Panc1 (cell line): ENCODE results near the gene ORM2. TPM values are rescaled to one million over a fixed set of nuclear protein-coding genes. Genes with fewer than 3 reads are reported as not detected.
A peak's percentile ranks its signal among the peaks of the same experiment; 100 is the strongest.

ENCODE experiments used
- ATAC-seq: fragments of 200-7000 bp; cut with Tn5 transposase; 2 replicates; pipeline ENCODE4 v1.9.1; 2020; ENCODE audit warnings: mild to moderate bottlenecking, moderate library complexity
- BruUV-seq: library from RNA; stranded (reverse); fragments of 400-500 nt; replicated peaks from 2 replicates; lab custom pipeline; 2021; lab: Mats Ljungman, UMichigan
- CTCF ChIA-PET: fragments of 300-600 bp; sonication (Branson Sonifier 250); formaldehyde crosslinking; loops from one replicate; lab custom pipeline; 2022; ENCODE audit warnings: antibody characterized with exemption; lab: Charles Lee
- POLR2A ChIA-PET: fragments of 300-600 bp; sonication (Branson Sonifier 250); formaldehyde crosslinking; loops from one replicate; lab custom pipeline; 2022; ENCODE audit warnings: antibody characterized with exemption; lab: Charles Lee
- DNase-seq: peaks from one replicate; pipeline ENCODE4 v3.0.0-alpha.2; 2010; ENCODE audit warnings: low read depth, low spot score
- H3K27ac ChIP-seq: 2 replicates; pipeline ENCODE4 v1.5.1; 2011; ENCODE audit warnings: mild to moderate bottlenecking, low read length, inconsistent platforms
- H3K27me3 ChIP-seq: fragments of 200-500 bp; sonication (Bioruptor generic); 2 replicates; pipeline ENCODE4 v1.6.0; 2014; ENCODE audit warnings: low read length, inconsistent platforms; ENCODE audit not compliant: control insufficient read depth, insufficient read depth
- H3K36me3 ChIP-seq: fragments of 200-500 bp; sonication (Bioruptor generic); 2 replicates; pipeline ENCODE4 v1.5.1; 2014; ENCODE audit warnings: inconsistent platforms, mild to moderate bottlenecking, low read length, moderate library complexity; ENCODE audit not compliant: control insufficient read depth, insufficient read depth
- H3K4me1 ChIP-seq: 2 replicates; pipeline ENCODE4 v1.5.1; 2011; ENCODE audit warnings: inconsistent platforms, mild to moderate bottlenecking, low read length, moderate library complexity; ENCODE audit not compliant: control insufficient read depth, insufficient read depth
- H3K4me3 ChIP-seq, 2 experiments: 2 replicates each; pipeline ENCODE4 v1.5.1; 2011 to 2012; ENCODE audit warnings: low read depth in 2 of 2, low read length in 2 of 2, mild to moderate bottlenecking in 2 of 2, inconsistent platforms in 1 of 2, moderate library complexity in 1 of 2
- H3K9me3 ChIP-seq: fragments of 200-500 bp; sonication (Bioruptor generic); 2 replicates; pipeline ENCODE4 v1.5.1; 2014; ENCODE audit warnings: low read depth, mild to moderate bottlenecking, inconsistent platforms, low read length, moderate library complexity; ENCODE audit not compliant: control insufficient read depth, insufficient read depth
- POLR2AphosphoS5 ChIP-seq: IDR thresholded peaks from 2 replicates; pipeline ENCODE4 v1.6.1; 2012; ENCODE audit warnings: mild to moderate bottlenecking, low read depth, low read length, moderate library complexity
- SIN3A ChIP-seq: IDR thresholded peaks from 2 replicates; pipeline ENCODE4 v1.6.1; 2012; ENCODE audit warnings: low read depth, mild to moderate bottlenecking, low read length, moderate library complexity, borderline replicate concordance; ENCODE audit not compliant: insufficient read depth
- TCF7L2 ChIP-seq: IDR thresholded peaks from 2 replicates; pipeline ENCODE4 v1.6.1; 2011; ENCODE audit warnings: mild to moderate bottlenecking, low read depth, low read length, inconsistent platforms
- in situ Hi-C: cut with HindIII; loops from 2 replicates; pipeline ENCODE4 v1.10.0; 2016; ENCODE audit warnings: low sequenced_read_pairs, low pct_unique_long_range_greater_than_20kb
- intact Hi-C: fragments of 100-400 bp; cut with micrococcal nuclease; formaldehyde crosslinking; loops from one replicate; pipeline ENCODE4 v1.10.0; 2022; ENCODE audit not compliant: unreplicated experiment
- total RNA-seq: library from RNA; stranded (reverse); gene quantifications from one replicate; pipeline ENCODE4 v1.2.1, GENCODE V29; 2021; ENCODE audit not compliant: unreplicated experiment
- TF ChIP-seq, protein P1 (sequence below): fragments of 450-650 bp; IDR thresholded peaks from 2 replicates; pipeline ENCODE4 v1.5.1; 2017; ENCODE audit warnings: mild to moderate bottlenecking
- TF ChIP-seq, protein P2 (sequence below), 2 experiments: IDR thresholded peaks; 2 replicates each; pipeline ENCODE4 v1.6.1; 2011 to 2012; ENCODE audit warnings: low read depth in 2 of 2, control low read depth in 1 of 2, low read length in 1 of 2, mild to moderate bottlenecking in 1 of 2, moderate library complexity in 1 of 2; ENCODE audit not compliant: insufficient read depth in 1 of 2

The ORM2 gene
- total RNA-seq, 1 experiment from 2014 or later, result 0.77 TPM

DNA sequence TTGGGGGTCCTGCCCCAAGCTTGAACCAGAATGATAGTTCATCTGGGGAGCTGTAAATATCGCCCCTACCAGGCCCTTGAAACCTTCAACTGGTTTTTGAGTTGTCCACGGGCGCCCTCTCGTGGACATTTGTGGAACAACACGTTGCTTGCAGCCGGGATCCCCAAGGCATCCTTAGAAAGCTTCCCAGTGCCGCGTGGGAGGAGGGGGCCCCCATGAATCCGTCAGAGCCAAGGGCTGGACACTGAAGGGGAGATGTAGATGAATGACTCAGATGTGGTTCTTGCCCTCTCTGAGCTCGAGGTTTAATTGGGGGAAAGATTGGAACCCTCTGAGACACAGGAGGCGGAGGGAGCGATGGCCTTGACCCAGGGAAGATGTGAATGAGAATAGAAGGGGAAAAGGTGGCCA, 38.6 kb upstream of the ORM2 start:
- TF ChIP-seq, protein P1, sequence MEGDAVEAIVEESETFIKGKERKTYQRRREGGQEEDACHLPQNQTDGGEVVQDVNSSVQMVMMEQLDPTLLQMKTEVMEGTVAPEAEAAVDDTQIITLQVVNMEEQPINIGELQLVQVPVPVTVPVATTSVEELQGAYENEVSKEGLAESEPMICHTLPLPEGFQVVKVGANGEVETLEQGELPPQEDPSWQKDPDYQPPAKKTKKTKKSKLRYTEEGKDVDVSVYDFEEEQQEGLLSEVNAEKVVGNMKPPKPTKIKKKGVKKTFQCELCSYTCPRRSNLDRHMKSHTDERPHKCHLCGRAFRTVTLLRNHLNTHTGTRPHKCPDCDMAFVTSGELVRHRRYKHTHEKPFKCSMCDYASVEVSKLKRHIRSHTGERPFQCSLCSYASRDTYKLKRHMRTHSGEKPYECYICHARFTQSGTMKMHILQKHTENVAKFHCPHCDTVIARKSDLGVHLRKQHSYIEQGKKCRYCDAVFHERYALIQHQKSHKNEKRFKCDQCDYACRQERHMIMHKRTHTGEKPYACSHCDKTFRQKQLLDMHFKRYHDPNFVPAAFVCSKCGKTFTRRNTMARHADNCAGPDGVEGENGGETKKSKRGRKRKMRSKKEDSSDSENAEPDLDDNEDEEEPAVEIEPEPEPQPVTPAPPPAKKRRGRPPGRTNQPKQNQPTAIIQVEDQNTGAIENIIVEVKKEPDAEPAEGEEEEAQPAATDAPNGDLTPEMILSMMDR, result peak; percentile 85
- TF ChIP-seq, protein P2, sequence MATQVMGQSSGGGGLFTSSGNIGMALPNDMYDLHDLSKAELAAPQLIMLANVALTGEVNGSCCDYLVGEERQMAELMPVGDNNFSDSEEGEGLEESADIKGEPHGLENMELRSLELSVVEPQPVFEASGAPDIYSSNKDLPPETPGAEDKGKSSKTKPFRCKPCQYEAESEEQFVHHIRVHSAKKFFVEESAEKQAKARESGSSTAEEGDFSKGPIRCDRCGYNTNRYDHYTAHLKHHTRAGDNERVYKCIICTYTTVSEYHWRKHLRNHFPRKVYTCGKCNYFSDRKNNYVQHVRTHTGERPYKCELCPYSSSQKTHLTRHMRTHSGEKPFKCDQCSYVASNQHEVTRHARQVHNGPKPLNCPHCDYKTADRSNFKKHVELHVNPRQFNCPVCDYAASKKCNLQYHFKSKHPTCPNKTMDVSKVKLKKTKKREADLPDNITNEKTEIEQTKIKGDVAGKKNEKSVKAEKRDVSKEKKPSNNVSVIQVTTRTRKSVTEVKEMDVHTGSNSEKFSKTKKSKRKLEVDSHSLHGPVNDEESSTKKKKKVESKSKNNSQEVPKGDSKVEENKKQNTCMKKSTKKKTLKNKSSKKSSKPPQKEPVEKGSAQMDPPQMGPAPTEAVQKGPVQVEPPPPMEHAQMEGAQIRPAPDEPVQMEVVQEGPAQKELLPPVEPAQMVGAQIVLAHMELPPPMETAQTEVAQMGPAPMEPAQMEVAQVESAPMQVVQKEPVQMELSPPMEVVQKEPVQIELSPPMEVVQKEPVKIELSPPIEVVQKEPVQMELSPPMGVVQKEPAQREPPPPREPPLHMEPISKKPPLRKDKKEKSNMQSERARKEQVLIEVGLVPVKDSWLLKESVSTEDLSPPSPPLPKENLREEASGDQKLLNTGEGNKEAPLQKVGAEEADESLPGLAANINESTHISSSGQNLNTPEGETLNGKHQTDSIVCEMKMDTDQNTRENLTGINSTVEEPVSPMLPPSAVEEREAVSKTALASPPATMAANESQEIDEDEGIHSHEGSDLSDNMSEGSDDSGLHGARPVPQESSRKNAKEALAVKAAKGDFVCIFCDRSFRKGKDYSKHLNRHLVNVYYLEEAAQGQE (IDR thresholded peaks at IDR 0.05; ENCODE audit: insufficient read depth in 1 of 2, low read depth in 2 of 2, low read length in 1 of 2), result no peak
- ChIA-PET POLR2A (no interaction called here), CTCF (interaction anchor here (0.6 to 1.8 kb wide), 6 partner anchors 53 to 209 kb away, joined by 3 to 15 read pairs (median 6); no protein-coding TSS in a partner anchor)
- peak; percentile 62 for ATAC-seq
- no TSS peak for BruUV-seq
- Histone ChIP-seq H3K27me3 (no peaks in the 10 kb centered on the region), H3K27ac (no peak overlapping the region), H3K9me3 (0 out of 2 replicates have a peak, but pooled peaks cover 6% of the 10 kb centered on the region), H3K36me3 (no peaks in the 10 kb centered on the region; the same call in 1 of the 2 replicates), H3K4me3 (no peak overlapping the region), H3K4me1 (peaks cover 15% of the 10 kb centered on the region)
- DNase-seq, result no peak
- in situ Hi-C loops (no loop called here), intact Hi-C loops (loop anchor here (2.0 kb wide), 1 partner anchor 136 kb away; the partner anchor contains the start of gene COL27A1)

DNA sequence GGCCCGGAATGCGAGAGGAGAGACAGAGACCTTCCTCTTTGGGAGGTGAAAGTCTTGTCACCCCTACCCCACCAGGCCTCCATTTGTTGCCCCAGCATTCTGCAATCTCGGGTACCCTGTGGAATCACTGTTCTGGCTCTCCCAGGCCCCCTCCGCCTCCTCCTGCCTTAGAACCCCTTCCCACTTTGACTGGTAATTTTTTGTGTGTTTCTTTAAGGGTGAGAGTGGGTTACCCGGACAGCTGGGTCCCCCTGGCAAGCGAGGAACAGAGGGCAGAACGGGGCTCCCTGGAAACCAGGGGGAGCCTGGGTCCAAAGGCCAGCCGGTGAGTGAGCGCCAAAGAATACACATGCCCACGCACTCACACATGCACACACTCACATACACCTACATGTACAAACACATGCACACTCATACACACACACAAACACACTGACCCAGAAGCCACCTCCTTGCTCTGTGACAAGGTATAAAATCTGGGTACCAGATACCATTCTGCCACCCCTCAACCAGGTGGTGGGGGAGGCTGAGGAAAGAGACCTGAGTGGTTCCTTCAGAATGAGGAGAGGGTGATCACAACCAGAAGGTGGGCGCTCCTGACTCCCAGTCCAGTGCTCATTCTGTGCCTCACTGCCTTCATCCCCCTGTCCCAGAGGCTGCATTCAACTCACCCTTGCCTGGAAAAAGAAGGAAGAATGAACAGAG, 37.6 kb upstream of the ORM2 start:
- Histone ChIP-seq H3K4me3 (no peak overlapping the region), H3K9me3 (0 out of 2 replicates have a peak, but pooled peaks cover 6% of the 10 kb centered on the region), H3K4me1 (peaks cover 15% of the 10 kb centered on the region), H3K27ac (no peak overlapping the region), H3K36me3 (no peaks in the 10 kb centered on the region; the same call in 1 of the 2 replicates), H3K27me3 (no peaks in the 10 kb centered on the region)
- CTCF ChIA-PET, result interaction anchor here (1.4 to 1.8 kb wide), 3 partner anchors 135 to 210 kb away, joined by 3 to 15 read pairs (median 13); no protein-coding TSS in a partner anchor
- POLR2A ChIA-PET, result no interaction called here
- TF ChIP-seq, protein P1, result no peak
- TF ChIP-seq TCF7L2 (no peak), SIN3A (no peak), POLR2AphosphoS5 (no peak)
- TF ChIP-seq, protein P2 (IDR thresholded peaks at IDR 0.05; ENCODE audit: insufficient read depth in 1 of 2, low read depth in 2 of 2, low read length in 1 of 2), result no peak
- intact Hi-C loops (loop anchor here (2.0 kb wide), 1 partner anchor 137 kb away; the partner anchor contains the start of gene COL27A1), in situ Hi-C loops (no loop called here)
- no peak for DNase-seq
- no TSS peak for BruUV-seq
- ATAC-seq, result no peak
